ENCODE data around the gene H2AZ2.
A peak's percentile ranks its signal among the peaks of the same experiment; 100 is the strongest.
"Not testable (repeated sequence)": the region's sequence is repeated elsewhere in the genome, so short reads cannot be mapped to it uniquely, and the experiment has no call there.

H2AZ2 gene

GRCh38 chr7:44870336-44870735, 22.4 kb upstream of the H2AZ2 start:
- DNase-seq, result not testable (repeated sequence)

DNA sequence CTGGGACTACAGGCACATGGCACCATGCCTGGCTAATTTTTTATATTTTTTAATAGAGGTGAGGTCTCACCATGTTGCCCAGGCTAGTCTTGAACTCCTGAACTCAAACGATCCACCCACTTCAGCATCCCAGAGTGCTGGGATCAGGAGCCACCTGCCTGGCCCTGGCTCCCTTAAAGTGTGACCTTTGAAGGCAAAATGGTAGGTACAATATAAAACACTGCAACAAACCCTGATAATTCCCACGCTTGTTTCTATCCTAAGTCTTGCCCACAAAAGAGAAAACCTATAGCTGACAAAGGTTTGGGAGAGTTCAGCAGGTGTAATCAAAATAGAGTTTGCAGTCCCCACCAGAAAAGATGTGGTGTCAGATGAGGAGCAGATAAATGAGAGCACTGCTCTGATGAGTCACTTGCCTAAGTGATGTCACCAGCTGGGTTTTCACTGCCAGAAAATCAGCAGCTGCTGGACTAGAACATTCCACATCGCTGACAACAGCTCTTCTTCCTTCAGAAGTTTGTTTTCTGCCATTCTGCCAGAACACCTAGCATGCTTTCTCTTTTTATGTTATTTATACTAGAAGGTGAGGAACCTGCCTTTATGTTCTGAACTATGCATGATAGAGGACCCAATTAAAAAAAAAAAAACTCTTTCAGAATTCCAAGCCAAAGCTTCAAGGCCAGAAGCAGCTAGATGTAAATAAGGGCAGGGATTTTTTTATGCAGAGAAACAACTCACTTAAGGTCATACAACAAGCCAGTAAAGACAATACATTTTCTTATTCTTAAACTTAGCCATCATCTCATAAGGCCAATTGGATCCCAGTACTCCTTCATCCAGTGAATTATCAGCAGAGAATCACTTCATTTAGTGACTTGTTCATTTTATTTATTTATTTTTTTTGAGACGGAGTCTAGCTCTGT, 19.4 kb upstream of the H2AZ2 start:
- no peak for DNase-seq

GRCh38 chr7:44861949-44862348, 14.1 kb upstream of the H2AZ2 start:
- not testable (repeated sequence) for DNase-seq

GRCh38 chr7:44858161-44858560, 10.3 kb upstream of the H2AZ2 start:
- DNase-seq, result no peak

- no peak for DNase-seq
Observed at GRCh38 chr7:44854644-44855364, 6.9 kb upstream of the H2AZ2 start.

- no peak for DNase-seq
Observed at GRCh38 chr7:44853391-44853790, 5.5 kb upstream of the H2AZ2 start.

DNA sequence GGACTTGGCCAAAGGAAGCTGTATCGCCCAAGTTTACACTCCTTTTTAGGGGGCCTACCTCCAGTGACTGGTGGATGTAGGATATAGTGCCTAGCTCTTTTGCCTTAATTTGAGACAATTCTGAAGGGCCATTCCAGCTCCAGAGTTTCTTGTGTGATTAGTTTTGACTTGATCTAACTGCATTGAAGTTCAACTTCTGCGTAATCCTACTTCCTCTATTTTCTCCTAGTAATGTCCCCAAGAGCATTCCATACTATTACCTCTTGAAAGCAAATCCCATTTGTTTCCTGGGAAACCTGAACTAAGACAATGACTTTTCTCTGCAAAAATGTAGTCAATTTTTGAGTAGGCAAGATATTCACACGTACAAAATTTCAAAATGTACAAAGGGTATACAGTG, 4.7 kb upstream of the H2AZ2 start:
- no peak for DNase-seq

- no peak for DNase-seq
Observed at GRCh38 chr7:44849885-44850544, 2.1 kb upstream of the H2AZ2 start.

DNA sequence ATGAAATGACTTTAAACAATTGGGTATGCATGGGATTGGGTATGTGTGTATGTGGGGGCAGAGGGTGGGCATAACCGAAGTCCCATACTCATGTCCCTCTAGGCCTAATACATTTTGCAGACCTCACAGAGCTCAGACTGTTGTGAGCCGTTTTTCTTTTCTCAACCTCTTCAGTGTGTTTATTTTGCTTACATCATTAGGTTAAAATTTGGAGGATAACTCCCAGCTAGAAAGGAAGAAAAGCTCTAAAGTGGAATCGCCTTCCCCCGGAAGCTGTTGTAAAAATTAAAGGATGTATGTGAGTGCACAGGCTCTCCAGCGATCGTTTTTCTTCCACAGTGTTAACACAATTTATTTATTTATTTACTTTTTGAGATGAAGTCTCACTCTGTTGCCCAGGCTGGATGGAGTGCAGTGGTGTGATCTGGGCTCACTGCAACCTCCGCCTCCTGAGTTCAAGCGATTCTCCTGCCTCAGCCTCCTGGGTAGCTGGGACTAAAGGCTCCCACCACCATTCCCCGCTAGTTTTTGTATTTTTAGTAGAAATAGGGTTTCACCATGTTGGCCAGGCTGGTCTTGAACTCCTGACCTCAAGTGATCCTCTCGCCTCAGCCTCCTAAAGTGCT, 1.5 kb upstream of the H2AZ2 start:
- no peak for DNase-seq

DNA sequence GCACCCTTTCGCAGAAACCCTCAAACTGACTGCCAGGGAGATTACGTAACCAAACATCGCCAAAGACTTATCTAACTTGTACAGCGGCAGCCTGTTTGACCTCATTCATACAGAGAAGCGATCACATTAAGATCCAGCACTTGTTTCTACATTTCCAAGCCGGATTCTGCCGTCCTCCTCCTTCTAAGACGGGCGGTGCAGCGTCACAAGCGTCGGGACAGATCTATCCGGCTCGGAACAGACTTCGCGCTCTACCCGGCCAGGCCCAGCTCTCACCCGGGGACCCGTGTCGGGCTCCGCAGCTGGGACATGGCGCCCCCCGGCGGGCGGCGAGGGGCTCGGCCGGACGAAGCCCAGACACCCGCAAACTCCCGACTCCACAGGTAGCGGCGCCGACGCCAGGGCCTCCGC, 373 bp downstream of the H2AZ2 start:
- peak; percentile 85 for DNase-seq

- no peak for DNase-seq
Observed at GRCh38 chr7:44846816-44847508, 925 bp downstream of the H2AZ2 start.

GRCh38 chr7:44846390-44846789, 1.5 kb downstream of the H2AZ2 start:
- not testable (repeated sequence) for DNase-seq

DNA sequence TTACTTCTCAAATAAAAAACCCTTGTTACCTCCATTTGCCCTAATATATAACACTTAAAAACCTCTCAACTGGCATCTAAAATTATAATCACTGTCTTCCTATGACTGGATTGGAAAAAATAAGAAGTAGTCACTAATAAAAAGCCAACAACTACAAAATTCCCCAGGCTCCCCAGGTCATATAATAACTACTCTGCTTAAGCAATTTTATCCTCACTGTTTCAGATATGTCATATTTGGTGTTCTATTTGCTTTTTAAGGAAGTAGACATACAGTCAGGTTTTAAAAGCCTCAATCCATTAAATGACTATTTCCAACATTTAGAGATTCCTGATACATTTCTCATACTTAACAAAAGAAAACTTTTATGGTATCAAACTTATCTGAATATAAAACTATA, 2.4 kb downstream of the H2AZ2 start:
- no peak for DNase-seq

DNA sequence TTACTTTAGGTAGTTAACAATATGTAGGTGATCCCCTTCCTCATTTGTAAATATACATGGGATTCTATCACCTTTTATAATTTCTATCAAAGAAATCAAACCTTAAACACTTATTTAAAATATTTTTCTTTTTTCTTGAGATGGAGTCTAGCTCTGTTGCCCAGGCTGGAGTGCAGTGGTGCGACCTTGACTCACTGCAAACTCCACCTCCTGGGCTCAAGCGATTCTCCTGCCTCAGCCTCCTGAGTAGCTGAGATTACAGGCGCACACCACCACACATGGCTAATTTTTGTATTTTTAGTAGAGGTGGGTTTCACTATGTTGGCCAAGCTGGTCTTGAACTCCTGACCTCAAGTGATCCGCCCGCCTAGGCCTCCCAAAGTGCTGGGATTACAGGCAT, 4.4 kb downstream of the H2AZ2 start:
- DNase-seq, result not testable (repeated sequence)

DNA sequence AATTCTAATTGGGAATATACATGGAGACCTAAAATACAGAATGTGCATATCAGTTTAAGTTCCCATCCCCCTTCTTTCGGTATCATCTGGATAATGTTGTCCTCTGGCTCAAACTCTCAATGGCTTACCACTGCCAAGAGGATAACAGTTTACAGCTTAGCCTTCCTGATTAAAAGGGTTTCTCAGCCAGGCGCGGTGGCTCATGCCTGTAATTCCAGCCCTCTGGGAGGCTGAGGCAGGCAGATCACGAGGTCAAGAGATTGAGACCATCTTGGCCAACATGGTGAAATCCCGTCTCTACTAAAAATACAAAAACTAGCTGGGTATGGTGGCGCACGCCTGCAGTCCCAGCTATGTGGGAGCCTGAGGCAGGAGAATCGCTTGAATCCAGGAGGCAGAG, 5.2 kb downstream of the H2AZ2 start:
- not testable (repeated sequence) for DNase-seq

DNA sequence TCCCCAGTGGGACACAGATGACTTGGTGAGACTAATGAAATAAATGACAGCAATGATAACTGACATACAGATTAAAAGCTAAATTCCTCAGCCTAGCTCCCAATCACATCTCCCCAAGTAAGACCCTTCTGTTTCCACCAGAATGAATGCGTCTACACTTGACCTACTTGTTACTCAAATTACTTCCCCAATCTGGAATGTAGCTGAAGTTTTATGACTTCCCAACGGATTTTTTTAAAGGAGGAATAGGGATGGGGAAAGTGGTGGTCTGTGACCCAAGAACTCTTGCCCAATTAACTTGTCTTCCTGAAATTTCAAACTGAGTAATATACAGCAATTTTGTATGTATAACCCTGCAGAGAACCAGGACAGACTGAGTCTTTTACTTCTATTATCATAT, 9.1 kb downstream of the H2AZ2 start:
- DNase-seq, result no peak

GRCh38 chr7:44827567-44827966, 20.3 kb downstream of the H2AZ2 start:
- no peak for DNase-seq

DNA sequence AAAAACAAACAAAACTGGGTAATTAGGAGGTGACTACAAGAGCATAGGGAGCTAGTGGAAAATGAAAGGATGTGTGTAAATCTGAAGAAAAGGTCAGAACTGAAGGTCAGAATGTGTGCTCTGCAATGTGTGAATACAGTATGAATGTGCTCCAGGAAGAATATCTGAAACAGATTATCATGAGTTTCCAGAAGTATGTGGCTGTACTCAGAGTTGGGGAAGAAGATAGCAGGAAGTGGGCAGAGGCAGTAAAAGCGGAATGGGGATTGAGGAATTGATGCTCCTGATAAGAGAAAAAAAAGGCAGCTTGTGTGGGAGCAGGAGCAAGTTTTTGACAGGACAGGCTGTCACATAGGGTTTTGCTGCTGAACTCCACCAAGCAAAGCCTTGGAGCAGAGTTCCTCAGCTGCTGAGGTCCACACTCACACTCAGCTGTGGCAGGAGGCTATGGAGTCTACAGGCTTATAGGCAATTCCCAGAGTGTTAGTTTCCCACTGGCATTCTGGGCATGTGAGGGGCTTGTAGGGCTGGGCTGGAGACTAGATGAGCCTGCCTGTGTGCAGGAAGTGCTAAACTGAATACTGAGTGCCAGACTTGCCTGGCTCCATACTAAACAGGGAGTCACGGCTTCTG, 22.9 kb downstream of the H2AZ2 start:
- no peak for DNase-seq

- no peak for DNase-seq
Observed at GRCh38 chr7:44823255-44823781, 24.6 kb downstream of the H2AZ2 start.

DNA sequence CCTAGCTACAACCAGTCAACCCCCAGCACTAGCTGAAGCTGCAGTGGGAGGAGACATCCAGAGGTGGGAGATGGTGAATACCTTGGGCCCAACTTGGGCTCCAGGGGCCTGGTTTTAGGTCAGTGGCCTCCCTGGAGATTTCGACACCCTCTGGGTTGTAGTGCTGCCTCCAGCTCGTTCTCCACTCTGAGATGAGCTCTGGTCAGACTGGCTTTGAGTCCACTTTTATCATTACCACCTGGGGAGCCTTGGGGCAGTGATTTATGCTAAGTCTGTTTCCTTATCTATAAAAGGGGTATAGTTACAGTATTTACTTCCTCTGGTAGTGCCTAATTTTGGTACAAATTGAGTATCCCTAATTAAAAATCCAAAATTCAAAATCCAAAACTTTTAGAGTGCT, 28.6 kb downstream of the H2AZ2 start:
- no peak for DNase-seq

- no peak for DNase-seq
Observed at GRCh38 chr7:44814919-44815318, 33.0 kb downstream of the H2AZ2 start.

GRCh38 chr7:44811571-44811970, 36.3 kb downstream of the H2AZ2 start:
- DNase-seq, result no peak

Data from GDM1 (cell line).